HUES6 (cell line): Measurements from ENCODE around the gene ECHDC3.

Experiments
- H3K27ac ChIP-seq: 2 replicates; pipeline ENCODE4 v1.7.0; 2013; ENCODE audit warnings: low read depth, mild to moderate bottlenecking, low read length, inconsistent platforms
- H3K27me3 ChIP-seq: 2 replicates; pipeline ENCODE4 v1.6.1; 2013; ENCODE audit warnings: low read length; ENCODE audit not compliant: control insufficient read depth, insufficient read depth
- H3K36me3 ChIP-seq: 2 replicates; pipeline ENCODE4 v1.6.1; 2013; ENCODE audit warnings: low read length; ENCODE audit not compliant: control insufficient read depth, insufficient read depth
- H3K4me1 ChIP-seq: 2 replicates; pipeline ENCODE4 v1.6.1; 2013; ENCODE audit warnings: low read length; ENCODE audit not compliant: control insufficient read depth, insufficient read depth
- H3K4me3 ChIP-seq: 2 replicates; pipeline ENCODE4 v1.5.1; 2013; ENCODE audit warnings: low read depth, low read length
- H3K9ac ChIP-seq: one replicate; pipeline ENCODE4 v1.6.1; 2013; ENCODE audit warnings: mild to moderate bottlenecking, low read length
- H3K9me3 ChIP-seq: 2 replicates; pipeline ENCODE4 v1.6.1; 2013; ENCODE audit warnings: low read depth, low read length; ENCODE audit not compliant: control insufficient read depth, insufficient read depth

Gene ECHDC3

GRCh38 chr10:11762706-11763500 lies 20.7 kb downstream of the ECHDC3 start:
- H3K9ac ChIP-seq = no peak overlapping the region
- H3K9me3 ChIP-seq = no peaks in the 10 kb centered on the region
- no peak overlapping the region for H3K27ac ChIP-seq
- H3K4me1 ChIP-seq = no peaks in the 10 kb centered on the region
- H3K36me3 ChIP-seq = peaks cover 3% of the 10 kb centered on the region; the same call in 1 of the 2 replicates
- no peak overlapping the region for H3K4me3 ChIP-seq
- H3K27me3 ChIP-seq = no peaks in the 10 kb centered on the region

DNA sequence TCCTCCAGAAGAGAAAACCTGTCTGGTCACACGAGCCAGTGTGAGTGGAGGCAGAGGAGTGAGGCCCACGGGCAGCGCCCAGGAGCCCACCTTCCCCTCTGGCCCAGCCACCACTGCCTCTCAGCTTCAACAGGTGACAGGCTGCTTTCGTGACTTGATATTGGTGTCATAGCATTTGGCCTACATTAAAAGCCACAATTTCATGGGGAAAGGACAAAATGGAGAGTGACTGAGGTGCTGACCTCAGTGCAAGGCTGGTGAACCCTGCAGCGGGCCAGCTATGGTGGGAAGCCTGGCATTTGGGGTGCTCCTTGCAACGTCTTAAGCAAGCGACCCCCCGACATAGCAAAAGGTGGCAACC lies 21.3 kb downstream of the ECHDC3 start:
- Histone ChIP-seq H3K27ac (no peak overlapping the region), H3K4me1 (no peaks in the 10 kb centered on the region), H3K36me3 (peaks cover 3% of the 10 kb centered on the region; the same call in 1 of the 2 replicates), H3K9me3 (no peaks in the 10 kb centered on the region), H3K27me3 (no peaks in the 10 kb centered on the region), H3K9ac (no peak overlapping the region), H3K4me3 (no peak overlapping the region)

DNA sequence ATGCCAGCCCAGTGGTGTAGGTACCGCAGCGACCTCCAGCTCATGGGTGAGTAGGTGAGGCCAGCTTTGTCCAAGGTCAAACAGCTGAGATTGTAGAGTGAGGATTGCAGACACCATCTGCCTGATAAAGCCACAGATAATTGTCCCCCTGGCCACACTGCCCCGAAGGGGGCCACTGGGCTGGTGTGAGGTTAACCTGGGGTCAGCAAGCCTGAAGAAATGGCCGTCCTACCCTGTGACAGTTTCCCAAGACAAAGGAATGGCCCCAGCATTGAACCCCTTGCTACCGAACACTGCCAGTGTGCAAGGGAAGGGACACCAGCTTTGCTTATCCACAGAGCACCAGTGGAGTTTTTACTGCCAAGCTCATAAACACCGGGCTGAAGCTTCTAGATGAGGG lies 23.0 kb downstream of the ECHDC3 start:
- H3K27me3 ChIP-seq = no peaks in the 10 kb centered on the region
- H3K36me3 ChIP-seq = peaks cover 3% of the 10 kb centered on the region; the same call in 1 of the 2 replicates
- no peak overlapping the region for H3K27ac ChIP-seq
- H3K4me3 ChIP-seq = no peak overlapping the region
- H3K9me3 ChIP-seq = no peaks in the 10 kb centered on the region
- H3K4me1 ChIP-seq = no peaks in the 10 kb centered on the region
- no peak overlapping the region for H3K9ac ChIP-seq

GRCh38 chr10:11772575-11773288 lies 30.6 kb downstream of the ECHDC3 start:
- Histone ChIP-seq H3K27me3 (no peaks in the 10 kb centered on the region), H3K36me3 (no peaks in the 10 kb centered on the region), H3K27ac (no peak overlapping the region), H3K9ac (no peak overlapping the region), H3K4me3 (no peak overlapping the region), H3K4me1 (no peaks in the 10 kb centered on the region), H3K9me3 (no peaks in the 10 kb centered on the region)

GRCh38 chr10:11773761-11774441 lies 31.7 kb downstream of the ECHDC3 start:
- no peaks in the 10 kb centered on the region for H3K4me1 ChIP-seq
- no peaks in the 10 kb centered on the region for H3K9me3 ChIP-seq
- no peaks in the 10 kb centered on the region for H3K36me3 ChIP-seq
- H3K4me3 ChIP-seq = no peak overlapping the region
- no peak overlapping the region for H3K27ac ChIP-seq
- no peak overlapping the region for H3K9ac ChIP-seq
- no peaks in the 10 kb centered on the region for H3K27me3 ChIP-seq

DNA sequence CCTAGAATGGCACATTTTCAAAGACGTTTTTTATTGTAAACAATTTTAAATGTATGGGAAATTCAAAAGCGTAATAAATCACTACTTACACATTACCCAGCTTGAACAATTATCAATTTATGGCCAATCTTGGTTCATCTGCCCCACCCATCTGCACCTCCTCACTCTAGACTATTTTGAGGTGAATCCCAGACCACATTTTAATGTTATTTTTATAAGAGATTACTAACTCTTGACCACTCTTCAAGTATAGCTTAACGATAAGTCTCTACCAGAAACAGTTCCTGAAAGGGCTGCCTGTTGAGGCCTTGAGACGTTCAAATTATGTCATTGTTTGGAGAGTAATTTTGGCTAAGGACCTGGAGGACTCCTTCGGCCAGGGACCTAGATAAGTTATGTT lies 33.2 kb downstream of the ECHDC3 start:
- Histone ChIP-seq H3K36me3 (no peaks in the 10 kb centered on the region), H3K9ac (no peak overlapping the region), H3K27ac (no peak overlapping the region), H3K9me3 (no peaks in the 10 kb centered on the region), H3K27me3 (no peaks in the 10 kb centered on the region), H3K4me1 (no peaks in the 10 kb centered on the region), H3K4me3 (no peak overlapping the region)

GRCh38 chr10:11776080-11776479 lies 33.9 kb downstream of the ECHDC3 start:
- Histone ChIP-seq H3K36me3 (no peaks in the 10 kb centered on the region), H3K4me1 (no peaks in the 10 kb centered on the region), H3K9me3 (no peaks in the 10 kb centered on the region), H3K4me3 (no peak overlapping the region), H3K27me3 (no peaks in the 10 kb centered on the region), H3K9ac (no peak overlapping the region), H3K27ac (no peak overlapping the region)

DNA sequence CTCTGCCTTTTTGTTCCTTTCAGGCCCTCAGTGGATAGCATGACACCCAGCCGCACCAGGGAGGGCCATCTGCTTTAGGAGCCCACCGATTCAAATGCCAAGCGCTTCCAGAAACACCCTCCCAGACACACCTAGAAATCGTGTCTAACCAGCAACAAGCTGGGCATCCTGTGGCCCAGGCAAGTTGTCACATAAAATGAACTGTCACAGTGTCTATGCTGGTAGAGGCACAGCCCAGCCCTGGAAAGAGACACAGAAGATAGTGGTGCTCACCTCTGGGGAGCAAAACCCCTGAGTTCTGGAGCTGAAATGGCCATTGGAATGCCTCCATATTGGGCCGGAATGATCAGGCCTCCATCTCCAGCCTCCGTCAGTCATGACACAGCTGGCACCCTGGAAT lies 38.9 kb downstream of the ECHDC3 start:
- no peak overlapping the region for H3K9ac ChIP-seq
- H3K9me3 ChIP-seq = no peaks in the 10 kb centered on the region
- no peak overlapping the region for H3K4me3 ChIP-seq
- H3K27ac ChIP-seq = no peak overlapping the region
- H3K27me3 ChIP-seq = no peaks in the 10 kb centered on the region
- no peaks in the 10 kb centered on the region for H3K36me3 ChIP-seq
- H3K4me1 ChIP-seq = 0 out of 2 replicates have a peak, but pooled peaks cover 5% of the 10 kb centered on the region

DNA sequence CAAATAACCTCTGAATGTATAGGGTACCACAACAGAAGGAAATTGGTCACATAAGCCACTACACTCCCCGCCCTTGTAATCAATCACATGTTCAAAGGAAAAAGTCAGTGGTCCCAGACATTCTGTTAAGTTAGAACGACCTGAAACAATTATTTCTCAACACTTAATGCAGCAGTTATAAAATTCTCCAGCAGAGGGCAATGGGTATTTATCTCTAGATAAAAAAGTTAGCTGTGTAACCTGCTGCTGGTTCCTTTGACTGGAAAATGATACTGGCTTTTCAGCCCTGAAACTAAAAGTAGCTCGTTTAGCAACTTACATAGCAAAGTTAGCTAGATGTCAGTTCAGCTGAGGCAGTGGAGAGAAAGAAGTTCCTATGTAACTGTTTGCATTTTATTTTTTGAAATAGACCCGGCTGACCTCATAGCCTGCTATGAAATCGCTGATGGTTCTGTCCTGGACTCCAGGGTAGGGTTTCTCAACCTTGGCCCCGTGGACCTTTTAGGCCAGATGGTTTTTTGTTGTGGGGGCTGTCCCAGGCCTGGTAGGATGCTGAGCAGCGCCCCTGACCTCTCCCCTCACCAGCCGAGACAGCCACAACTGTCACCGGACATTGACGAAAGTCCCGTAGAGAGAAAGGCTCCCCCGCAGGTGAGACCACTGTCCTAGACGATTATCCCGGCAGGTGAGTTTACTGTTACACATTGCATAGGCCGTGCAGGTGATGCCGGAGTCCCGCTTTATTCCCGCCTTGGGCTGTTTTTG lies 40.8 kb downstream of the ECHDC3 start:
- H3K9me3 ChIP-seq = no peaks in the 10 kb centered on the region
- H3K4me3 ChIP-seq = no peak overlapping the region
- no peaks in the 10 kb centered on the region for H3K36me3 ChIP-seq
- H3K4me1 ChIP-seq = 0 out of 2 replicates have a peak, but pooled peaks cover 5% of the 10 kb centered on the region
- no peak overlapping the region for H3K9ac ChIP-seq
- H3K27me3 ChIP-seq = no peaks in the 10 kb centered on the region
- H3K27ac ChIP-seq = no peak overlapping the region

GRCh38 chr10:11783558-11783865 lies 41.3 kb downstream of the ECHDC3 start:
- H3K4me3 ChIP-seq = no peak overlapping the region
- H3K4me1 ChIP-seq = 0 out of 2 replicates have a peak, but pooled peaks cover 5% of the 10 kb centered on the region
- no peaks in the 10 kb centered on the region for H3K36me3 ChIP-seq
- no peak overlapping the region for H3K9ac ChIP-seq
- H3K9me3 ChIP-seq = no peaks in the 10 kb centered on the region
- H3K27ac ChIP-seq = no peak overlapping the region
- H3K27me3 ChIP-seq = no peaks in the 10 kb centered on the region
